Activated CD8-positive, alpha-beta memory T cell treated with anti-CD3 and anti-CD28 coated beads, Interleukin-2, amount 50 U/mL, for 48 hours (primary cell): ENCODE results near the gene TMEM178B.

Experiments used
- DNase-seq: peaks from one replicate; pipeline ENCODE4 v3.0.0-alpha.2; 2020

TMEM178B gene

GRCh38 chr7:141486959-141487358 lies 413.1 kb downstream of the TMEM178B start:
- DNase-seq: no peak

GRCh38 chr7:141490474-141490873 lies 416.6 kb downstream of the TMEM178B start:
- no peak for DNase-seq

GRCh38 chr7:141495057-141495456 lies 421.2 kb downstream of the TMEM178B start:
- no peak for DNase-seq

GRCh38 chr7:141497391-141497790 lies 423.5 kb downstream of the TMEM178B start:
- DNase-seq: no peak

GRCh38 chr7:141500608-141501007 lies 426.7 kb downstream of the TMEM178B start:
- DNase-seq: no peak

GRCh38 chr7:141501451-141501850 lies 427.6 kb downstream of the TMEM178B start:
- DNase-seq: no peak

GRCh38 chr7:141511316-141511675 lies 437.4 kb downstream of the TMEM178B start:
- no peak for DNase-seq

- DNase-seq: no peak
Observed at GRCh38 chr7:141511676-141512396, 438.0 kb downstream of the TMEM178B start.

- DNase-seq: no peak
Observed at GRCh38 chr7:141512597-141512996, 438.7 kb downstream of the TMEM178B start.

GRCh38 chr7:141513720-141514119 lies 439.9 kb downstream of the TMEM178B start:
- DNase-seq: no peak

- DNase-seq: no peak
Observed at GRCh38 chr7:141515941-141516340, 442.1 kb downstream of the TMEM178B start.

GRCh38 chr7:141519623-141520022 lies 445.8 kb downstream of the TMEM178B start:
- no peak for DNase-seq

- DNase-seq: no peak
Observed at GRCh38 chr7:141522657-141523342, 448.9 kb downstream of the TMEM178B start.

GRCh38 chr7:141525973-141526514 lies 452.2 kb downstream of the TMEM178B start:
- no peak for DNase-seq

- DNase-seq: no peak
Observed at GRCh38 chr7:141527076-141527475, 453.2 kb downstream of the TMEM178B start.

- no peak for DNase-seq
Observed at GRCh38 chr7:141528399-141528798, 454.5 kb downstream of the TMEM178B start.
